ENCODE data around the gene S100A5.

Gene S100A5

GRCh38 chr1:153547560-153548551 is 7.1 kb upstream of the S100A5 start:
- no peaks in the 10 kb centered on the region for H3K27me3 ChIP-seq (replicated peaks; ENCODE audit: insufficient read depth, low read length)
- no peaks in the 10 kb centered on the region for H4K20me1 ChIP-seq (ENCODE audit: insufficient read depth, low read length)
- no peak overlapping the region for H2AFZ ChIP-seq (ENCODE audit: low read length)
- H3K9me2 ChIP-seq (replicated peaks; ENCODE audit: insufficient read depth, low read length), result no peaks in the 10 kb centered on the region
- H3K4me3 ChIP-seq (ENCODE audit: low read length), result no peak overlapping the region
- no peaks in the 10 kb centered on the region for H3K79me2 ChIP-seq (ENCODE audit: low read length)
- no peaks in the 10 kb centered on the region for H3K36me3 ChIP-seq (replicated peaks; ENCODE audit: insufficient read depth, low read length)
- TF ChIP-seq CTCF (IDR thresholded peaks at IDR 0.05; ENCODE audit: low read length), result no peak
- no peak overlapping the region for H3K9ac ChIP-seq (ENCODE audit: low read length)
- H3K9me3 ChIP-seq (replicated peaks; ENCODE audit: insufficient read depth, low read length), result no peaks in the 10 kb centered on the region
- H3K4me1 ChIP-seq (ENCODE audit: low read length), result 0 out of 2 replicates have a peak, but pooled peaks cover 10% of the 10 kb centered on the region
- no peaks in the 10 kb centered on the region for H3F3A ChIP-seq (ENCODE audit: insufficient read depth, low read length)
- H3K4me2 ChIP-seq (ENCODE audit: low read depth, low read length), result no peak overlapping the region
- H3K27ac ChIP-seq (ENCODE audit: low read length), result no peak overlapping the region
- no peak for DNase-seq

- H3K4me2 ChIP-seq (ENCODE audit: low read depth, low read length), result no peak overlapping the region
- no peak overlapping the region for H3K9ac ChIP-seq (ENCODE audit: low read length)
- no peaks in the 10 kb centered on the region for H3K27me3 ChIP-seq (replicated peaks; ENCODE audit: insufficient read depth, low read length)
- no peaks in the 10 kb centered on the region for H3K79me2 ChIP-seq (ENCODE audit: low read length)
- H4K20me1 ChIP-seq (ENCODE audit: insufficient read depth, low read length), result no peaks in the 10 kb centered on the region
- no peaks in the 10 kb centered on the region for H3K9me3 ChIP-seq (replicated peaks; ENCODE audit: insufficient read depth, low read length)
- no peaks in the 10 kb centered on the region for H3K36me3 ChIP-seq (replicated peaks; ENCODE audit: insufficient read depth, low read length)
- 0 out of 2 replicates have a peak, but pooled peaks cover 10% of the 10 kb centered on the region for H3K4me1 ChIP-seq (ENCODE audit: low read length)
- no peaks in the 10 kb centered on the region for H3F3A ChIP-seq (ENCODE audit: insufficient read depth, low read length)
- H3K4me3 ChIP-seq (ENCODE audit: low read length), result no peak overlapping the region
- H2AFZ ChIP-seq (ENCODE audit: low read length), result no peak overlapping the region
- TF ChIP-seq EZH2 (optimal IDR thresholded peaks at IDR 0.05; ENCODE audit: low read depth, low read length), result no peak
- no peaks in the 10 kb centered on the region for H3K9me2 ChIP-seq (replicated peaks; ENCODE audit: insufficient read depth, low read length)
- no peak for DNase-seq
- no peak overlapping the region for H3K27ac ChIP-seq (ENCODE audit: low read length)
Measured at GRCh38 chr1:153546796-153547559, 6.2 kb upstream of the S100A5 start.

GRCh38 chr1:153546371-153546770 is 5.6 kb upstream of the S100A5 start:
- Histone ChIP-seq H3K79me2 (ENCODE audit: low read length) (no peaks in the 10 kb centered on the region), H3F3A (ENCODE audit: insufficient read depth, low read length) (no peaks in the 10 kb centered on the region), H3K4me3 (ENCODE audit: low read length) (no peak overlapping the region), H2AFZ (ENCODE audit: low read length) (no peak overlapping the region), H3K27ac (ENCODE audit: low read length) (no peak overlapping the region), H3K36me3 (replicated peaks; ENCODE audit: insufficient read depth, low read length) (no peaks in the 10 kb centered on the region), H4K20me1 (ENCODE audit: insufficient read depth, low read length) (no peaks in the 10 kb centered on the region), H3K4me1 (ENCODE audit: low read length) (0 out of 2 replicates have a peak, but pooled peaks cover 10% of the 10 kb centered on the region), H3K27me3 (replicated peaks; ENCODE audit: insufficient read depth, low read length) (no peaks in the 10 kb centered on the region), H3K9ac (ENCODE audit: low read length) (no peak overlapping the region), H3K4me2 (ENCODE audit: low read depth, low read length) (no peak overlapping the region), H3K9me2 (replicated peaks; ENCODE audit: insufficient read depth, low read length) (no peaks in the 10 kb centered on the region), H3K9me3 (replicated peaks; ENCODE audit: insufficient read depth, low read length) (no peaks in the 10 kb centered on the region)
- no peak for TF ChIP-seq CTCF (IDR thresholded peaks at IDR 0.05; ENCODE audit: low read length)
- TF ChIP-seq EZH2phosphoT487 (IDR thresholded peaks at IDR 0.05; ENCODE audit: low read length), result no peak
- TF ChIP-seq EZH2 (optimal IDR thresholded peaks at IDR 0.05; ENCODE audit: low read depth, low read length), result no peak
- DNase-seq, result no peak

Measured in MM.1S (cell line).